DOHH2 (cell line): ENCODE data around the gene DHODH.

ENCODE experiments used
- H3F3A ChIP-seq: fragments of 200-600 bp; sonication (generic), shearing (Covaris generic); 2 replicates; pipeline ENCODE4 v1.6.0; 2016; ENCODE audit warnings: antibody characterized with exemption, mild to moderate bottlenecking; ENCODE audit not compliant: control insufficient read depth, insufficient read depth
- H3K27ac ChIP-seq: fragments of 200-600 bp; sonication (generic); 2 replicates; pipeline ENCODE4 v1.5.1; 2014; ENCODE audit warnings: low read depth, mild to moderate bottlenecking, low read length, moderate library complexity
- H3K27me3 ChIP-seq: fragments of 200-600 bp; sonication (generic); 2 replicates; pipeline ENCODE4 v1.6.1; 2014; ENCODE audit warnings: mild to moderate bottlenecking, low read length, mixed read lengths; ENCODE audit not compliant: control insufficient read depth
- H3K36me3 ChIP-seq: fragments of 200-600 bp; sonication (generic); 2 replicates; pipeline ENCODE4 v1.6.1; 2014; ENCODE audit warnings: mild to moderate bottlenecking, low read length, moderate library complexity, mixed read lengths; ENCODE audit not compliant: control insufficient read depth
- H3K4me1 ChIP-seq: fragments of 200-600 bp; sonication (generic); 2 replicates; pipeline ENCODE4 v1.6.1; 2014; ENCODE audit warnings: mild to moderate bottlenecking, low read length, mixed read lengths; ENCODE audit not compliant: control insufficient read depth
- H3K4me2 ChIP-seq: fragments of 200-600 bp; sonication (generic); 2 replicates; pipeline ENCODE4 v1.6.0; 2014; ENCODE audit warnings: mild to moderate bottlenecking, low read length, moderate library complexity
- H3K4me3 ChIP-seq: fragments of 200-600 bp; sonication (generic); 2 replicates; pipeline ENCODE4 v1.5.1; 2014; ENCODE audit warnings: mild to moderate bottlenecking, low read length, mixed read lengths
- H3K79me2 ChIP-seq: fragments of 200-600 bp; sonication (generic); 2 replicates; pipeline ENCODE4 v1.6.1; 2014; ENCODE audit warnings: mild to moderate bottlenecking, low read length, mixed read lengths; ENCODE audit not compliant: control insufficient read depth
- H3K9me2 ChIP-seq: fragments of 200-600 bp; sonication (generic); replicated peaks from 2 replicates; pipeline ENCODE4 v1.6.1; 2014; ENCODE audit warnings: mild to moderate bottlenecking, low read length, mixed read lengths; ENCODE audit not compliant: control insufficient read depth
- H3K9me3 ChIP-seq: fragments of 200-600 bp; sonication (generic); 2 replicates; pipeline ENCODE4 v1.6.1; 2014; ENCODE audit warnings: antibody characterized with exemption, low read length, mixed read lengths; ENCODE audit not compliant: control insufficient read depth, insufficient read depth
- H4K20me1 ChIP-seq: fragments of 200-600 bp; sonication (generic); 2 replicates; pipeline ENCODE4 v1.6.0; 2014; ENCODE audit warnings: low read depth, mild to moderate bottlenecking, antibody characterized with exemption, low read length, moderate library complexity; ENCODE audit not compliant: control insufficient read depth, insufficient read depth
- EZH2phosphoT487 ChIP-seq: fragments of 200-600 bp; sonication (generic); IDR thresholded peaks from 2 replicates; pipeline ENCODE4 v1.6.1; 2017; ENCODE audit warnings: borderline replicate concordance, mild to moderate bottlenecking, antibody characterized with exemption, low read length, moderate library complexity, mixed read lengths
- TF ChIP-seq, protein P1 (sequence below): fragments of 200-600 bp; sonication (generic); IDR thresholded peaks from one replicate; pipeline ENCODE4 v1.5.1; 2014; ENCODE audit warnings: antibody characterized with exemption, mild to moderate bottlenecking, low read depth, low read length; ENCODE audit not compliant: poor library complexity, severe bottlenecking

Gene DHODH

DNA sequence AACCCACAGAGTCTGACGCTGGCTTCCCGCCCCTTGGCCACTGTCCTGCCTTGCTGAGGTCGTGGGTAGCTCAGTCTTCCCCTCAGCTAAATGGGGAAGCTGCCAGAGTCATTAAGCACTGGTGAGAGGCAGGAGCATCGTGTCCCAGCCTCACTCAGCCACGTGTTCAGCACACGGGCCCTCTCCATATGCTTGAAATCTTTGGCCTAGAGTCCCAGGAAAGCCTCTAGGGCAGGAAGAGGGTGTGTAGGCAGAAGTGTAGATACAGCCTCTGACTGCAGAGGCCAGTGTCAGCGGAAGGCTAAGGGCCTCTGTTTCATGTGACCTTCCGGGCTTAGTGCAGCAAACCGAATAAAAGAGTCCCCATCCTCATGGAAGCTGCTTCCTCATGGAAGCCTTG is 4.1 kb downstream of the DHODH start:
- H3K27me3 ChIP-seq: no peaks in the 10 kb centered on the region
- H4K20me1 ChIP-seq: no peaks in the 10 kb centered on the region
- H3K9me2 ChIP-seq: no peaks in the 10 kb centered on the region
- TF ChIP-seq, protein P1, sequence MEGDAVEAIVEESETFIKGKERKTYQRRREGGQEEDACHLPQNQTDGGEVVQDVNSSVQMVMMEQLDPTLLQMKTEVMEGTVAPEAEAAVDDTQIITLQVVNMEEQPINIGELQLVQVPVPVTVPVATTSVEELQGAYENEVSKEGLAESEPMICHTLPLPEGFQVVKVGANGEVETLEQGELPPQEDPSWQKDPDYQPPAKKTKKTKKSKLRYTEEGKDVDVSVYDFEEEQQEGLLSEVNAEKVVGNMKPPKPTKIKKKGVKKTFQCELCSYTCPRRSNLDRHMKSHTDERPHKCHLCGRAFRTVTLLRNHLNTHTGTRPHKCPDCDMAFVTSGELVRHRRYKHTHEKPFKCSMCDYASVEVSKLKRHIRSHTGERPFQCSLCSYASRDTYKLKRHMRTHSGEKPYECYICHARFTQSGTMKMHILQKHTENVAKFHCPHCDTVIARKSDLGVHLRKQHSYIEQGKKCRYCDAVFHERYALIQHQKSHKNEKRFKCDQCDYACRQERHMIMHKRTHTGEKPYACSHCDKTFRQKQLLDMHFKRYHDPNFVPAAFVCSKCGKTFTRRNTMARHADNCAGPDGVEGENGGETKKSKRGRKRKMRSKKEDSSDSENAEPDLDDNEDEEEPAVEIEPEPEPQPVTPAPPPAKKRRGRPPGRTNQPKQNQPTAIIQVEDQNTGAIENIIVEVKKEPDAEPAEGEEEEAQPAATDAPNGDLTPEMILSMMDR: no peak
- TF ChIP-seq EZH2phosphoT487: no peak
- no peak overlapping the region for H3K4me2 ChIP-seq
- peaks cover 18% of the 10 kb centered on the region for H3K79me2 ChIP-seq
- H3F3A ChIP-seq: 0 out of 2 replicates have a peak, but pooled peaks cover 2% of the 10 kb centered on the region
- H3K9me3 ChIP-seq: no peaks in the 10 kb centered on the region
- H3K4me3 ChIP-seq: no peak overlapping the region
- H3K36me3 ChIP-seq: peaks cover 34% of the 10 kb centered on the region
- H3K4me1 ChIP-seq: peaks cover 16% of the 10 kb centered on the region
- H3K27ac ChIP-seq: no peak overlapping the region

DNA sequence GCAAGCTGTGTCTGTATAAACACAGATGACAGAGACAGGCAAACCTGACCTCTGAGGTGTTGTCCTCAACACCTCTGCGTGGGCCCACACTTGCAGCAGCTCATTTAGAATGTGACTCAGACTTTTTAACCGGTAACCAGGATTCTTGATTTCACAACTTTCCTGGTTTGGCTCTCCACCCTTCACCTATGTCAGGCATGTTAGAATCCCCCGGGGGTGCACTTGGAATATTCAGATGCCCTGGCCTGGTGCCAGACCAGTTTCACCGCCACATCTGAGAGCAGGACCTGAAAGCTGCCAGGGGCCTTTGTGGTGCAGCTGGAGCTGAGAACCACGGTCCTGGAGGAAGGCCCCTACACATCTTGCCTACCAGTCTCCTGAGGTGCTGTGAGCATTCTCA is 4.8 kb downstream of the DHODH start:
- Histone ChIP-seq H3F3A (0 out of 2 replicates have a peak, but pooled peaks cover 2% of the 10 kb centered on the region), H3K9me2 (no peaks in the 10 kb centered on the region), H3K4me3 (no peak overlapping the region), H3K27ac (no peak overlapping the region), H3K4me2 (no peak overlapping the region), H3K4me1 (peaks cover 11% of the 10 kb centered on the region), H3K79me2 (peaks cover 18% of the 10 kb centered on the region), H3K36me3 (peaks cover 38% of the 10 kb centered on the region), H3K27me3 (no peaks in the 10 kb centered on the region), H4K20me1 (no peaks in the 10 kb centered on the region), H3K9me3 (no peaks in the 10 kb centered on the region)
- TF ChIP-seq, protein P1: no peak
- TF ChIP-seq EZH2phosphoT487: no peak

GRCh38 chr16:72013888-72014581 is 5.5 kb downstream of the DHODH start:
- Histone ChIP-seq H3K4me1 (peaks cover 11% of the 10 kb centered on the region), H3K9me3 (no peaks in the 10 kb centered on the region), H3K4me2 (no peak overlapping the region), H3K36me3 (peaks cover 41% of the 10 kb centered on the region), H3K27ac (no peak overlapping the region), H3K79me2 (peaks cover 14% of the 10 kb centered on the region), H4K20me1 (no peaks in the 10 kb centered on the region), H3K9me2 (no peaks in the 10 kb centered on the region), H3K4me3 (no peak overlapping the region), H3F3A (0 out of 2 replicates have a peak, but pooled peaks cover 2% of the 10 kb centered on the region), H3K27me3 (no peaks in the 10 kb centered on the region)
- no peak for TF ChIP-seq EZH2phosphoT487
- TF ChIP-seq, protein P1: no peak
